OCI-LY1 (cell line): ENCODE measurements around the gene KCTD8.

Experiments
- CTCF ChIP-seq: fragments of 200-600 bp; sonication (generic), shearing (Covaris generic); IDR thresholded peaks from 2 replicates; pipeline ENCODE4 v1.5.1; 2017; ENCODE audit warnings: mild to moderate bottlenecking, antibody characterized with exemption, low read length, moderate library complexity, mixed read lengths
- EZH2 ChIP-seq: fragments of 200-600 bp; sonication (generic), shearing (Covaris generic); IDR thresholded peaks from 2 replicates; pipeline ENCODE4 v1.8.0; 2017; ENCODE audit warnings: borderline replicate concordance, mixed run types, mild to moderate bottlenecking, antibody characterized with exemption, low read length, moderate library complexity, mixed read lengths

- no peak for TF ChIP-seq CTCF
- TF ChIP-seq EZH2 = no peak
Observed at GRCh38 chr4:44462259-44462658, 13.7 kb upstream of the KCTD8 start.
